Liver (tissue), 9 donors: ENCODE results near the gene EHMT1. TPM values are rescaled to one million over a fixed set of nuclear protein-coding genes. Genes with fewer than 3 reads are reported as not detected.

Experiments
- DNase-seq: peaks from one replicate; pipeline ENCODE4 v3.0.0-alpha.2; 2017; ENCODE audit warnings: low spot score
- H3K27ac ChIP-seq, 2 donors: one replicate each; pipeline ENCODE4 v1.7.0; 2013; ENCODE audit warnings: inconsistent platforms in 2 of 2, low read length in 2 of 2, control low read depth in 1 of 2, low read depth in 1 of 2, mild to moderate bottlenecking in 1 of 2
- H3K27me3 ChIP-seq, 4 donors: one replicate each; pipeline versions ENCODE4 v1.6.1 to v1.7.0; 2013; ENCODE audit warnings: low read length in 3 of 4, inconsistent platforms in 1 of 4, mild to moderate bottlenecking in 1 of 4, moderate library complexity in 1 of 4; ENCODE audit not compliant: control insufficient read depth in 4 of 4, insufficient read depth in 4 of 4
- H3K36me3 ChIP-seq, 4 donors: one replicate each; pipeline versions ENCODE4 v1.6.1 to v1.7.0; 2013; ENCODE audit warnings: low read length in 3 of 4, mild to moderate bottlenecking in 3 of 4, low read depth in 1 of 4, moderate library complexity in 1 of 4; ENCODE audit not compliant: control insufficient read depth in 4 of 4, insufficient read depth in 3 of 4
- H3K4me1 ChIP-seq, 4 donors: one replicate each; pipeline versions ENCODE4 v1.6.1 to v1.7.0; 2013; ENCODE audit warnings: low read length in 3 of 4, mild to moderate bottlenecking in 3 of 4, moderate library complexity in 1 of 4; ENCODE audit not compliant: control insufficient read depth in 4 of 4, insufficient read depth in 4 of 4
- H3K4me3 ChIP-seq, 3 donors: one replicate each; pipeline versions ENCODE4 v1.6.1 to v1.7.0; 2013; ENCODE audit warnings: low read length in 3 of 3, control low read depth in 1 of 3, low read depth in 1 of 3, mild to moderate bottlenecking in 1 of 3
- H3K9ac ChIP-seq, 2 donors: one replicate each; pipeline ENCODE4 v1.7.0; 2013; ENCODE audit warnings: low read length in 2 of 2, mild to moderate bottlenecking in 2 of 2, moderate library complexity in 2 of 2, control low read depth in 1 of 2, low read depth in 1 of 2
- H3K9me3 ChIP-seq, 4 donors: one replicate each; pipeline versions ENCODE4 v1.6.1 to v1.7.0; 2013; ENCODE audit warnings: low read length in 3 of 4; ENCODE audit not compliant: control insufficient read depth in 4 of 4
- EGR1 ChIP-seq, 2 donors: IDR thresholded peaks; 2 replicates each; pipeline ENCODE4 v1.6.1; 2016 to 2018; ENCODE audit warnings: antibody characterized with exemption in 2 of 2, low read depth in 2 of 2
- FOXA1 ChIP-seq: IDR thresholded peaks from 2 replicates; pipeline ENCODE4 v1.6.1; 2016; ENCODE audit warnings: antibody characterized with exemption
- FOXA2 ChIP-seq: IDR thresholded peaks from 2 replicates; pipeline ENCODE4 v1.6.1; 2016; ENCODE audit warnings: antibody characterized with exemption
- GABPA ChIP-seq, 2 donors: IDR thresholded peaks in 1 of 2; conservative IDR thresholded peaks in 1 of 2; 2 replicates each; pipeline ENCODE4 v1.6.1; 2016; ENCODE audit warnings: antibody characterized with exemption in 2 of 2, mild to moderate bottlenecking in 1 of 2, moderate library complexity in 1 of 2
- HNF4A ChIP-seq, 2 donors: conservative IDR thresholded peaks; 2 replicates each; pipeline ENCODE4 v1.6.1; 2016; ENCODE audit warnings: antibody characterized with exemption in 2 of 2, mild to moderate bottlenecking in 2 of 2
- HNF4G ChIP-seq: IDR thresholded peaks from 2 replicates; pipeline ENCODE4 v1.6.1; 2016; ENCODE audit warnings: antibody characterized with exemption
- NR2F2 ChIP-seq: IDR thresholded peaks from 2 replicates; pipeline ENCODE4 v1.6.1; 2016; ENCODE audit warnings: antibody characterized with exemption
- SP1 ChIP-seq: IDR thresholded peaks from 2 replicates; pipeline ENCODE4 v1.6.1; 2018; ENCODE audit warnings: antibody characterized with exemption, mild to moderate bottlenecking
- TAF1 ChIP-seq: conservative IDR thresholded peaks from 2 replicates; pipeline ENCODE4 v1.6.1; 2016; ENCODE audit warnings: antibody characterized with exemption, mild to moderate bottlenecking
- YY1 ChIP-seq: IDR thresholded peaks from 2 replicates; pipeline ENCODE4 v1.6.1; 2016; ENCODE audit warnings: antibody characterized with exemption, mild to moderate bottlenecking
- polyA plus RNA-seq, 2 donors: library from polyadenylated mRNA; stranded (reverse) in 1 of 2; unstranded in 1 of 2; fragments of 200-250 nt in 1 of 2; fragments of >200 nt in 1 of 2; fragmentation: Nextera tagmentation in 1 of 2; extraction: Ambion mirVana in 1 of 2; gene quantifications; one replicate each; pipeline versions ENCODE4 v1.2.1 to v1.2.3, GENCODE V29; 2013 to 2015
- total RNA-seq, 2 donors: library from RNA; depleted of rRNA; stranded (reverse); fragments of >200 nt; gene quantifications; one replicate each; pipeline ENCODE4 v1.2.3, GENCODE V29; 2014
- TF ChIP-seq, protein P1 (sequence below): fragments of 150-350 bp; IDR thresholded peaks from 2 replicates; pipeline ENCODE4 v1.5.1; 2017; ENCODE audit warnings: improper control_type of control experiment, low read depth, low read length; ENCODE audit not compliant: missing input control
- TF ChIP-seq, protein P2 (sequence below): IDR thresholded peaks from 2 replicates; pipeline ENCODE4 v1.6.1; 2016; ENCODE audit warnings: antibody characterized with exemption
- TF ChIP-seq, protein P3 (sequence below): IDR thresholded peaks from 2 replicates; pipeline ENCODE4 v1.6.1; 2016; ENCODE audit warnings: antibody characterized with exemption
- TF ChIP-seq, protein P4 (sequence below): IDR thresholded peaks from 2 replicates; pipeline ENCODE4 v1.6.1; 2016; ENCODE audit warnings: antibody characterized with exemption, mild to moderate bottlenecking
- TF ChIP-seq, protein P5 (sequence below): IDR thresholded peaks from 2 replicates; pipeline ENCODE4 v1.6.1; 2016; ENCODE audit warnings: antibody characterized with exemption
- donor health status: healthy.
- donor health status: healthy.
- donor health status: healthy.
- donor health status: healthy.
- donor health status: healthy.

EHMT1 gene
- total and polyA plus RNA-seq, 4 donors, result 16.1 to 48.2 (median 27.3) TPM

DNA sequence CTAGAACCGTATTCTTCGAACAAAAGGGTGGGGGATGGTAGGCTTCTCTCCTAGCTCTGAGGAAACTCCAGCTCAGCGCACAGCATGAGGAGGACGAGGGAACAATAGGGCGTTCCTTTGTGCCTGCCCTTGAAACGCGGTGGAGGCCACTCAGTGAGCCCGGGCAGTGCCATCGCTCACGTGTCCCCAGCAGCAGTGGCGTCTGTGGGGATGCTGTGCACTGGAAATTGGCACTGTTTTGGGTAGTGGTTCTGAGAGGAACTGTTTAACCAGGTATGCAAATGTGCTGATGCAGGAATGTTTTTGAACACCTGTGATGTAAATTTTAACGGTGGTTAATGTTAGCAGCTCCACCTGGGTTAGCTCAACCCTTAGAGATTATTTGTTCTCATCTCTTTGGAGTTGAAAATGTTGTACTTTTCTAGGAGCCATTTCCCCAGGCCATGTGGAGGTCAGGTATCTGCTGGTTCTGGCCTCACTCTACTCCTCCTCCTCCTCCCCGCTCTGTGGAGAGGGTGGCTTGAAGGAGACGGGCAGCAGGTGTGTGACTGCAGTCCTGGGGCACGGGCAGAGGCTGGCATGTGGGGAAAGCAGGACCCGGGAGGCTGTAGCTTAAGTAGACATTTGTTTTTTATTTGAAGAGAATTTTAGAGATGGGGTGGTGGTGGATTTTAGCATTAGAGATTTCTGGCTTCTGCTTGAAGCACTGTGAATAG lies 48.3 kb downstream of the EHMT1 start (continued):
- TF ChIP-seq, protein P1, sequence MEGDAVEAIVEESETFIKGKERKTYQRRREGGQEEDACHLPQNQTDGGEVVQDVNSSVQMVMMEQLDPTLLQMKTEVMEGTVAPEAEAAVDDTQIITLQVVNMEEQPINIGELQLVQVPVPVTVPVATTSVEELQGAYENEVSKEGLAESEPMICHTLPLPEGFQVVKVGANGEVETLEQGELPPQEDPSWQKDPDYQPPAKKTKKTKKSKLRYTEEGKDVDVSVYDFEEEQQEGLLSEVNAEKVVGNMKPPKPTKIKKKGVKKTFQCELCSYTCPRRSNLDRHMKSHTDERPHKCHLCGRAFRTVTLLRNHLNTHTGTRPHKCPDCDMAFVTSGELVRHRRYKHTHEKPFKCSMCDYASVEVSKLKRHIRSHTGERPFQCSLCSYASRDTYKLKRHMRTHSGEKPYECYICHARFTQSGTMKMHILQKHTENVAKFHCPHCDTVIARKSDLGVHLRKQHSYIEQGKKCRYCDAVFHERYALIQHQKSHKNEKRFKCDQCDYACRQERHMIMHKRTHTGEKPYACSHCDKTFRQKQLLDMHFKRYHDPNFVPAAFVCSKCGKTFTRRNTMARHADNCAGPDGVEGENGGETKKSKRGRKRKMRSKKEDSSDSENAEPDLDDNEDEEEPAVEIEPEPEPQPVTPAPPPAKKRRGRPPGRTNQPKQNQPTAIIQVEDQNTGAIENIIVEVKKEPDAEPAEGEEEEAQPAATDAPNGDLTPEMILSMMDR, result no peak
- TF ChIP-seq EGR1 (IDR thresholded peaks at IDR 0.05; ENCODE audit: low read depth in 2 of 2), result no peak
- TF ChIP-seq SP1, result no peak
- TF ChIP-seq, protein P2, sequence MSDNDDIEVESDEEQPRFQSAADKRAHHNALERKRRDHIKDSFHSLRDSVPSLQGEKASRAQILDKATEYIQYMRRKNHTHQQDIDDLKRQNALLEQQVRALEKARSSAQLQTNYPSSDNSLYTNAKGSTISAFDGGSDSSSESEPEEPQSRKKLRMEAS, result no peak

DNA sequence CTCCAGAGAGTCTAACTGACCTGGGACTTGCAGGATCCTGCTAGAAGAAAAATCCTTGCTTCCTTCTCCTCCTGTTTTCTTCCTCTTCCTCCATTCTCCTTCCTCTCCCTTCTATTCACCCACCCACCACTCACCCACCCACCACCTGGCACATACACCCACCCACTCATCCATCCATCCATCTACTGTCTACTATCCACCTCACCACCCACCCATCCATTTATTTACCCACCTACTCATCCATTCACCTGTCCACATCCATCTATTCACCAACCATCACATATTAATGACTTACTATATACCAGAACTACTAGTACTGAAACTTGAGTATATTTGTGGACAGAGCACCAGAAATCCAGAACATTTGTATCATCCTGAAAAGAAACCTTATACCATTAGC lies 49.4 kb downstream of the EHMT1 start:
- Histone ChIP-seq H3K9ac (no peak overlapping the region), H3K27ac (no peak overlapping the region), H3K9me3 (no peaks in the 10 kb centered on the region), H3K4me3 (no peak overlapping the region), H3K27me3 (no peaks in the 10 kb centered on the region), H3K4me1 (peaks cover 15 to 69% (median 56%) of the 10 kb centered on the region in 4 donors), H3K36me3 (peaks cover 0 to 3% (median 0%) of the 10 kb centered on the region in 4 donors)
- no peak for TF ChIP-seq EGR1 (IDR thresholded peaks at IDR 0.05; ENCODE audit: low read depth in 2 of 2)
- TF ChIP-seq FOXA2, result no peak
- TF ChIP-seq, protein P3, sequence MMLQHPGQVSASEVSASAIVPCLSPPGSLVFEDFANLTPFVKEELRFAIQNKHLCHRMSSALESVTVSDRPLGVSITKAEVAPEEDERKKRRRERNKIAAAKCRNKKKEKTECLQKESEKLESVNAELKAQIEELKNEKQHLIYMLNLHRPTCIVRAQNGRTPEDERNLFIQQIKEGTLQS, result no peak
- no peak for TF ChIP-seq TAF1
- no peak for TF ChIP-seq GABPA (IDR thresholded peaks at IDR 0.05 in 1 of 2, conservative IDR thresholded peaks at IDR 0.05 in 1 of 2)
- TF ChIP-seq SP1, result no peak
- TF ChIP-seq HNF4G, result no peak
- TF ChIP-seq HNF4A (conservative IDR thresholded peaks at IDR 0.05), result no peak
- TF ChIP-seq, protein P4, sequence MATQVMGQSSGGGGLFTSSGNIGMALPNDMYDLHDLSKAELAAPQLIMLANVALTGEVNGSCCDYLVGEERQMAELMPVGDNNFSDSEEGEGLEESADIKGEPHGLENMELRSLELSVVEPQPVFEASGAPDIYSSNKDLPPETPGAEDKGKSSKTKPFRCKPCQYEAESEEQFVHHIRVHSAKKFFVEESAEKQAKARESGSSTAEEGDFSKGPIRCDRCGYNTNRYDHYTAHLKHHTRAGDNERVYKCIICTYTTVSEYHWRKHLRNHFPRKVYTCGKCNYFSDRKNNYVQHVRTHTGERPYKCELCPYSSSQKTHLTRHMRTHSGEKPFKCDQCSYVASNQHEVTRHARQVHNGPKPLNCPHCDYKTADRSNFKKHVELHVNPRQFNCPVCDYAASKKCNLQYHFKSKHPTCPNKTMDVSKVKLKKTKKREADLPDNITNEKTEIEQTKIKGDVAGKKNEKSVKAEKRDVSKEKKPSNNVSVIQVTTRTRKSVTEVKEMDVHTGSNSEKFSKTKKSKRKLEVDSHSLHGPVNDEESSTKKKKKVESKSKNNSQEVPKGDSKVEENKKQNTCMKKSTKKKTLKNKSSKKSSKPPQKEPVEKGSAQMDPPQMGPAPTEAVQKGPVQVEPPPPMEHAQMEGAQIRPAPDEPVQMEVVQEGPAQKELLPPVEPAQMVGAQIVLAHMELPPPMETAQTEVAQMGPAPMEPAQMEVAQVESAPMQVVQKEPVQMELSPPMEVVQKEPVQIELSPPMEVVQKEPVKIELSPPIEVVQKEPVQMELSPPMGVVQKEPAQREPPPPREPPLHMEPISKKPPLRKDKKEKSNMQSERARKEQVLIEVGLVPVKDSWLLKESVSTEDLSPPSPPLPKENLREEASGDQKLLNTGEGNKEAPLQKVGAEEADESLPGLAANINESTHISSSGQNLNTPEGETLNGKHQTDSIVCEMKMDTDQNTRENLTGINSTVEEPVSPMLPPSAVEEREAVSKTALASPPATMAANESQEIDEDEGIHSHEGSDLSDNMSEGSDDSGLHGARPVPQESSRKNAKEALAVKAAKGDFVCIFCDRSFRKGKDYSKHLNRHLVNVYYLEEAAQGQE, result no peak
- no peak for TF ChIP-seq YY1
- TF ChIP-seq, protein P1, result no peak
- TF ChIP-seq NR2F2, result no peak
- TF ChIP-seq, protein P5, sequence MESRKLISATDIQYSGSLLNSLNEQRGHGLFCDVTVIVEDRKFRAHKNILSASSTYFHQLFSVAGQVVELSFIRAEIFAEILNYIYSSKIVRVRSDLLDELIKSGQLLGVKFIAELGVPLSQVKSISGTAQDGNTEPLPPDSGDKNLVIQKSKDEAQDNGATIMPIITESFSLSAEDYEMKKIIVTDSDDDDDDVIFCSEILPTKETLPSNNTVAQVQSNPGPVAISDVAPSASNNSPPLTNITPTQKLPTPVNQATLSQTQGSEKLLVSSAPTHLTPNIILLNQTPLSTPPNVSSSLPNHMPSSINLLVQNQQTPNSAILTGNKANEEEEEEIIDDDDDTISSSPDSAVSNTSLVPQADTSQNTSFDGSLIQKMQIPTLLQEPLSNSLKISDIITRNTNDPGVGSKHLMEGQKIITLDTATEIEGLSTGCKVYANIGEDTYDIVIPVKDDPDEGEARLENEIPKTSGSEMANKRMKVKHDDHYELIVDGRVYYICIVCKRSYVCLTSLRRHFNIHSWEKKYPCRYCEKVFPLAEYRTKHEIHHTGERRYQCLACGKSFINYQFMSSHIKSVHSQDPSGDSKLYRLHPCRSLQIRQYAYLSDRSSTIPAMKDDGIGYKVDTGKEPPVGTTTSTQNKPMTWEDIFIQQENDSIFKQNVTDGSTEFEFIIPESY, result no peak
- TF ChIP-seq FOXA1, result no peak
- DNase-seq, result no peak
